Kidney glomerular epithelial cell (primary cell): ENCODE results near the gene GDPGP1.

ENCODE experiments used
- DNase-seq: peaks from one replicate; lab custom pipeline; 2025; lab: John Stamatoyannopoulos, UW

Gene GDPGP1

DNA sequence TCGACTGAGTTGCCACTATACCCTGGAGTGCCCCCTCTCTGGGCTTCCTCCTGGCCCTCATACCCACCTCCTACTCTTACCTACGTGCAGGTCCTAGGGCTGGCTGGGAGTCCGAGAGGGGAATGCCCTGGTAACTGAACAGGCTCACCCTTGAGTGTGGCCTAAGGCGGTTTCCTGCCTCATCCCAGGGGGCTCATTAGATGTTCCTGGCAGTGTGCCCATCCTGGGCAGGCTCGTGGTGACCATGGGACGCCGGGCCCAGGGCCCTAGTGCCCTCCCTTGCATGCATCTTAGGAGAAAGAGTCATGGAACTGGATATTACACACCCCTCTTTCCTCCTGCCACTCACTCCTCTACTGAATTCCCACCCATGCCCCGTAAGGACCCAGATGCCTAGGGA is 30.1 kb upstream of the GDPGP1 start:
- DNase-seq: no peak

DNA sequence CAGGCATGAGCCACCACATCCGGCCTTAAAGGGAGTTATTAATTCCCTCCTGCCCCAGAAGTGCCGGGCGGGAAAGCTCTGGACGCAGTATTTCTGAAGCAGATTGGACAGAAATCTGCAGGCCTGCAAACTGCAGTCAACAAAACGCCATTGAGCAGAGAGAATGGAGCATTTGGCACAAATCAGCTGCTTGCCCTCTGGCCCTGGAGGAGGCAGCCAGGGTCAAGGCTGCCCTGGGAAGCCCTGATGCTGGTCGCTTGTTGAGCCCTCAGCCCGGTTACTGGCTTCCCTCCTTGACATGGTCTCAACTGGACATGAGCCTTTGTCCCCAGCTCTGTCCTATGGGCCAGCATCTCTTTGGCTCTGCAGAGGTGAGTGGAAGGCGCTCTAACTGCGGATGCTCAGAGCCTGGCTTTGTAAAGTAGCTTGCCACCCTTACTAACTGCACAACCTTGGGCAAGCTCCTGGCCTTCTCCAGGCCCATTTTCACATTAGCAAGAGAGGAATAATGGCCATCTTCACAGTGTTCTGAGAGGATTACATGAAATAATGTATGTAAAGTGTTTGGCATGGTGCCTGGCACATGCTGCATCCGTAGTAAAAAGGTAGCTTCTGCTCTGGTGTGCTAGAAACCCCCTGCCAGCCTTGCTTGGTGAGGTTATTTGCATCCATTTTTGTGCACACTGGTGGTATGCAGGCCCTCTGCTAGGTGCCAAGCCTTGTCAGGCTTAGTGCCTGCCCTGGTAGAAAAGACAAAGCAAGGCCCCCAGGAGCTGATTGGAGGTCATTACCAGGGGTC is 28.8 kb upstream of the GDPGP1 start:
- no peak for DNase-seq

DNA sequence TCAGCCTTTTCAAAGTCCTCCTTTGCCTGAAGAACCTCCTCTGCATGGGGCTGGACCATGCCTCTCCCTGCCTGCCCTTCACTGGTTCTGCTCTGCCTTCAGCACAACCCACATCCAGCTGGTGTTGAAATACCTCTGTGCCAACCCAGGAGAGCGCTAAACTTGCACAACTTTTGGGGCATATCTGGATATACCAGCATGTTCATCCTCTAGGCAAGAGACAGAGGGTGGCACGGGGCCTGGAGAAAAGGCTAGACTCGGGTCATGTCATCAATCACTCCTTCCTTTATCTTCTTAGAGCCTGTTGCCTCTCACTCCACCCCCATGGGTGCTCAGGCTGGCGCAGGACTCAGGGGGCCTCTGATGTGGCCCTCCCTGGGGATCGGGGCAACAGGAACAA is 28.1 kb upstream of the GDPGP1 start:
- DNase-seq: no peak

DNA sequence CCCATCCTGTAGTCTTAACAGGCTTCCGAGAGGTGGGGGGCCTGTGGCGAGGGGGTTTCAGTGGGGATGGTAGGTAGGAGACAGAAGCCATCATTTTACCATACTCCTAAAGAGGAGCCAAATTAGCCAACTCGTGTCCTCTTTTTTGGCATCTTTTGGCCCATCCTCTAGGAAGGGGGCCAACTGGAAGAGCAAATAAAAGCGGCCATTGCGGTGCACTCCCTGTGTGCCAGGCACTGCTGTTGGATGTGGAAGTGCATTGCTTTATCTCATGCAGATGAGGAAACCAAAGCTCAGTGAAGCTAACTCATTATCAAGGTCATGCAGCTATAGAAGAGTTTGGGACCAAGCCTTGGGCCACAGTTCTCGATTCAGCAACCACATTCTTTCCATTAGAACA is 26.8 kb upstream of the GDPGP1 start:
- DNase-seq: no peak

DNA sequence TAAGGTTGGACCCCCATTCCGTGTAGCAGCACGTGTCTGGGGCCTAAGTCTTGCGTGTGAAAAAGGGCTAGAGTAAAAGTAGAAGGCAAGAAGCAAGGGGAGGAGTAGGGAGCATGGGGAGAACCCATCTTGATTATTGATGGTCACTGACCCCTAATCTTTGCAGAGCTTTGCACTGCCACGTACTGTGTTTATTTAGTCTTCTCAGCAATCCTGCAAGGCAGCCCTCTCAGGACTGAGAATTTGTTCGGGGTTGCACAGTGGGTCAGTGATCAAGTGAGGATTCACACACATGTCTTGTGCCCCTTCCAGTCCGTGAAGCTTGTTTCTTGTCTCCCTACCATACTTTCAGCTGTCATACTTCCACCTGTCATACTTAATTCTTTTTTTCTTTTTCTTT is 25.7 kb upstream of the GDPGP1 start:
- no peak for DNase-seq

DNA sequence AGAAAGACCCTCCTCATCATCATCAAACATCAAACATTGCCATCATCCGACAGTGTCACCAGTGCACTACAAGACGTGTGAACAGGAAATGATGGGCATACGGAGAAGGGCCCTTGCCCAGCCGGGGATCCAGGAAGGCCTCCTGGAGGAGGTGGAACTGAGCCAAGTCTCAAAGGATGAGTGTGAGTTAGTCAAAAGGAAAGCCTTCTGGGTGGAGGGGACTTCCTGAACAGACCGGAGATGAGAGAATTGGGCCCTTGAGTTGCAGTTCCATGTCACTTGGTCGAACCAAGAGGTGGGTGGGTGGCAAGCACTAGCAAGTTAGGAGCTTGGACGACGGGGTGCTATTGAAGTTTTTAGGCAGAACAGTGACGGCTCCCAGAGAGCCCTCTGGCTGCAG is 24.4 kb upstream of the GDPGP1 start:
- no peak for DNase-seq

DNA sequence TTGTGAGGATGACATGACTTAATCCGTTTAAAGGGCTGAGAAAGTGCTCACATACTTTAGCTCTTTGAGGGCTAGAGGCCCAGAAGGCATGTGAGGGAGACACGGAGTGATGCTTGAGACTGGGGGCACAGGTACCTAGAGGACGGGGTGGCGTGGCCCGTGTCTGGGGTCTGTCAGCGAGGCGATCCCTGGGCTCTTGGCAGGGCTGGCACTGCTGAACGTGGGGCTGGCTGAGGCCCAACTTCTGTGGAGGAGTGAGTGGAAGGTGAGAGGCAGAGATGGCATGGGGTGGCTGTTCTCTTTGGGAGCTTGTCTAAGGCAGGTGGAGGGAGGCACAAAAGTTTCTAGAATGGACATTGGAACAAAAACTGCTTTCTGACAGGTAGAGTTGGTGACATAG is 23.4 kb upstream of the GDPGP1 start:
- no peak for DNase-seq

DNA sequence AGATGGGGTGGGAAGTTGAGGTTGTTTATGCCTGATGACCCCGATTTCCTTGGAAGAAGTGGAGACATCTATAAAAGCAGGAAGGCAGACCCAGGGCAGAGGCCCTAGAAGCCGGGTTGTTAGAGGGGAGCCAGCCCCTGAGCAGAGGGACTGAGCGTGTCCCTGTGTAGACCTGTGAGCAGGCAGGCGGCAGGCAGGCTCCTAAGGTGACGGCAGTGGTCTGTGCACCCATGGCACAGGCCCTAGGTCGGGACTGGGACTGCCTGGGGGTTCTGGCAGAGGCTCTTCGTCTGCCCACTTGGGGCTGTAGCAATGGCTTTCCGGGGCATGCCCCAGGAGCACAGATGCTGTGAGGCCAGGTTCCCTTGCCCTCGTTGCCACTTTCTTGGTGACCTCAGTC is 23.0 kb upstream of the GDPGP1 start:
- no peak for DNase-seq

DNA sequence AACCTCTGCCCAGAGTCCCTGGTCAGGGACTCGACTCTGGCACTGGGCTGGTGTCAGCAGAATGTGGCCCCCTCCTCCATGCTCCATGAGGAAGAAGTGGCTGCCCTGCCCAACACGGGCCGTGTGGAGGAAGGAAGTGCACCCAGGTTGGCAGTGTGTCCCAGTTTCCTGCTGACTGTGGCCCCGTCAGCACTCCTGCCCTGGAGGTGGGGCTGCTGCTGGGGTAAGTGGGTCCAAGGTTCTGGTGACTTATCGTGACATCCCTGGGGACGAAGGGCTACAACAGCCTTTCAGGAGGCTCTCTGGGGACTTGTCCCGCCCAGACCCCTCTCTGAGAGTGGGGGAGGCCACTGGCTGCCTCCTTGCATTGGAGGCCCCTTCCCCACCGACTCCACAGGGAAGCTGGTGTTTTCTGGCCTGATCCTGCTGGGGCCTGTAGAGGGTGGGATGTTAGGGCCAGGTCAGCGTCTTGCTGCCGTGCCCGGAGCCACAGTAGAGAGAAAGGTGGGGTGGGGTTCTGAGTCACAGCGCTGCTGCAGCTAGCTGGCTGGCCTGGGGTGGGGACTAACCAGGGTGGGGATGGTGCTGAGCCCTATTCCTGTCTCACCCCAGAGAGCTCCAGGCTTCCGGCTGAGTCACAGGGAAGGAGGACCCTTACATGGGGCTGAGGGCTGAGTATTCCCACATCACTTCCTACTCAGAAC is 22.4 kb upstream of the GDPGP1 start:
- DNase-seq: no peak

DNA sequence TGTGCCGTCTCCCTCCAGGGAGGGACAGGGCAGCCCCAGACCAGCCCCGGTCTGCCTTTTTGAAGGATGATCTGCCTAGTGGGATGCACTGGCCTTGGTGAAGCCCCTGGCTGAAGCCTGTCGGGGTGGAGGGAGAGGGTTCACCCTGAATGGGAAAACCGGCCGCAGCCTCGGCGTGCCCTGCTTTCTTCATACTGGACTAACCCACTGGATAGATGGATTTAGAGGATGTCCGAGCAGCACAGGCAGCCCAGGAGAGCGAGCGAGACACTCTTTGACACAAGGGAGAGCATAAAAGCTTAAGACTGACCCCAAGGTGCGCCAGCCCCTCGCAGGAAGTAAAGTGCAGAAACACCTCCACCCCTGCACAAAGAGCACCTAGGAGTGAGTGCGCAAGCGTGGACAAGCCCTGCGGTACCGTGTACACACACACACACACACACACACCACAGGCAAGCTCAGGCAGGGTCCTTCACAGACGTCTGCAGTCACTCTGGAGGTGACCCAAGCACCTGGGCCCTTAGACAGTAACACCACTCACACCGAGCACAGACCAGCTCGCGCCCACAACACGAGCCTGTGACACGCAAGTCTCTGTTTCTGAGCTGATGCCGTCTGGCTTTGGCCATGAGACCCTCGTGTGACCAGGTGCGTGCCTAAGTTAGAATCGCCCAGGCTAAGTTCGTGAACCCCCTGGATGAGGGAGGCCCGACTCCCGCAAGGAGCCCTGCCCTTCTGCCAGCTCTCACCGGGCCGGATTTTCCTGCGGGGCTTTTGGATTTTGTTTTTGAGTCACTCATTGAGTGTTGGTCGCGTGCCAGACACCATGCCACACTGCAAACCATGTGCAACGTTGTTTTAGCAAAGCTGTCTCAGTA is 21.5 kb upstream of the GDPGP1 start:
- DNase-seq: no peak

DNA sequence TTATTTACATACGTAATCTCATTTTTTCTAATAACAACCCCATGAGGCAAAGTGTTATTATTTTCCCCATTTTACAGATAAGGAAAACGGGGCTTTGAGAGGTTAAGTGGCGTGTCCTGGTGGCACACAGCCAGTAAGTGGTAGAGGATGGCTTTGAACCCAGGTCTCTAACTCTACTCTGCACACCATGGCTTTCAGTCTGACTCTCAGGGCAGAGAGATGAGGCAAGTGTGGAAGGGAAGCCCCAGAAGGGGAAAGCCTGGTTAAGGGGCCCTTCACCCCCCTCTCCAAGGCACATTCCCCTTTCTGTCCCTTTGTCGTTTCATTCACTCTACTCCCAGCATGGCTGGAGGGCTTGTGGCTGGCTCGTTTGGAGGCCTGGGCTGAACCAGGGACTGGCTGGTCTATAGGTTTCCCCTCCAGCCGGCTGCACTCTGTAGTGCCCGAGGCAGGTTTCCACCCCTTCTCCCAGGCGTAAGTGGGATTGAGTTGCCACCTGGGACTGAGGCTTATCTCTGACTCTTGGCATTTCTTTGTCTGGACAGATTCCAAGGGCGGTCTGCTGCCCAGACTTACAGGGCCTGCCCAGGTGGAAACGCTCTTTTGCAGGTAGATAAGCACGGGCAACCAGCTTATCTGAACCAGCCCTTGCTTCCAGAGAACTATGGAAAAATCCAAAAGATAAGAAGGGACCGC is 20.7 kb upstream of the GDPGP1 start:
- no peak for DNase-seq

DNA sequence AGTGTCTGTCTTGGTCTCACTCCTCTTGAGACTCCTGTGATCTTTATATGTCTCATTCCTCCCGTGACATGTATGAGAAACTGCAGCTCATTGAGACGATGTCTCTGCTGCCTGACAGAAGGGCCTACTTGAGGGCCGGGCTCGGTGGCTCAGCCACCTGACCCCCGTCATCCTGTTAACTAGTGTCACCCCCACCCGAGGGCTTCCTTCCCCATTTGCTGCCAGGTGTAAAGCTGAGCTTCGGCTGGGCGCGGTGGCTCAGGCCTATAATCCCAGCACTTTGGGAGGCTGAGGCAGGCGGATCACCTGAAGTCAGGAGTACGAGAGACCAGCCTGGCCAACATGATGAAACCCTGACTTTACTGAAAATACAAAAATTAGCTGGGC is 20.2 kb upstream of the GDPGP1 start:
- no peak for DNase-seq

DNA sequence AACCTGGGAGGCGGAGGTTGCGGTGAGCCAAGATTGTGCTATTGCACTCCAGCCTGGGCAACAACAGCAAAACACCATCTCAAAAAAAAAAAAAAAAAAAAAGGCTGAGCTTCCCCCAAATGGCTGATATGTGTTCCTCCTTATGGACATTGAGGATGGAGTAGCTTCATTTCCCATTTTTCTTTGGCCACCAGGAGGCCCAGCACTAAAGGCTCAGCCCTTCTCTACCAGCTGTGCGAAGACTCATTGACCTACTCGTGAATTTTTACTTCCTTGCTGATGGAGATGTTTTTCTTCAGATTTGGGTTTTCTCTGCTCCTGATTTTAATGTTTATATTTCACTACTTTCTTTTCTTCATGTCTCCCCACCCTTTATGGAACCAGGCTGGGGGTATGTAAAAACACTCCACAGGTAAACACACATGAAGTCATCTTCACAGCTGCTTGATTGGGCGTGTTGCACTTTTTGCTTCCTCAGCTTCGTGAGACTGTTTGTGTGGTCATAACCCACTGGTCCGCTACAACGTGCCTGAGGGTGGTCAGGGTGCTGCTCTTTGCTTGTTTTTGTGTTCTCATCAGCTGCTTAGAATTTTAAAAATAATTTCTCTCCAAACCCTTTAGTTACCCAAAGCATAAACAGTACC is 19.3 kb upstream of the GDPGP1 start:
- peak; percentile 23 for DNase-seq

DNA sequence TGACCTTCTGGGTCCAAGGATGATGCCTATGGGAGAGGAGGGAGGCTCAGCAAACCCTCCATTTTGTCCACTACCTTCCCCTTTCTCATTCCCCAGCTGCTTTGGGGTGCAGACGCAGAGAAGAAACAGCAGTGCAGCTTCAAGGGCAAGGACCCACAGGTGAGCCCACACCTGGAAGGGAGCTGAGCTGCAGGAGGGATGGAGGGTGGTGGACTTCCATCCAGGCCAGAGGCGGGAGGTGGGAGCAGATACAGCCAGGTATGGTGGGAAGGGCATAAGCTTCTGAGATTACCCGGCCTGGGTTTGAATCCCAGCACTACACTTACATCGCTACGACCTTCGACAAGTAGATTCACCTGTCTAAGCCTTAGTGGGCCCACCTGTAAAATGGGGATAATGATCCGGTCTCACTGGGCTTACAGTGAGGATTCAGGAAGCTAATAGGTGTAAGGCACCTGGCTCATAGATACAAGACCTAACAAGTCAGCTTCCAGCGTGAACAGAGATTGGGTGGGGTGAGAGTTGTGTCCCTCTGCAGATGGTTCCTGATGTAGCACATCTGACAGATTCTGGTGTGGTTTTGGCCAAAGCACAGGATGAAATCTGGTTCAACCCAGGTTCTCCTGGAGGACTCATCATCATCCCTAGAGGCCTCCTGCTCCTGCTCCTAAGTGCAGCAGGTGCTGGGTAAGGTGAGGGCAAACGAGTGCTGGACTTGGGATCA is 16.2 kb upstream of the GDPGP1 start:
- DNase-seq: no peak

DNA sequence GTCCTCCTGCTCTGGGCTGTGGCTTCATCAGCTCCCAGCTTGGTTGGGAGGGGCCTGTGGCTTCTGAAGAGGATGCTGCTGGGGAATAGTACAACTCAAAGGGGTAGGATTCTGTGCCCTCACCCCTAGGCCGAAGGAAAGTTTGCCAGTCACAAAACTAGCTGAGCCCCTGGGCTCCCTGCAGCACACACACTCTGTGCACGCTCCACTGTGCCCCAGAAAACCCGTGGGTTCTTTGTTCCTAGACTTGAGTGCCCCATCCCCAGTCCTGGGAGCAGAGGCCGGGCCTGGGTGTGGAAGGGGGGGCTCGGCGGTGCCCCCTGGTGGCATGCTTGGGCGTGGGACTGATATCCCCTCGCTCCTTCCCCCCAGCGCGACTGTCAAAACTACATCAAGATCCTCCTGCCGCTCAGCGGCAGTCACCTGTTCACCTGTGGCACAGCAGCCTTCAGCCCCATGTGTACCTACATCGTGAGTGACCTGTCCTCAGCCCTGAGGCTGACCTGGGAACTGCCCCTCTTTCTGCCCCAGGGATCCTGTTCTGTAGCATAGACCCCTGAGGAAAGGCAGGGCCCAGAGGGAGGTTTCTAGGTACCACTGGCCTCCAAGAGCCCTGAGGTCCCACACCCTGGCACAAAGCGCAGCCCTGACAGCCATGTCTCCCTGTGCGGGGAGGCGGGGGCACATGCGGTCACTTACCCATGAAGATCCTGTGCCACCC is 14.4 kb upstream of the GDPGP1 start:
- no peak for DNase-seq

DNA sequence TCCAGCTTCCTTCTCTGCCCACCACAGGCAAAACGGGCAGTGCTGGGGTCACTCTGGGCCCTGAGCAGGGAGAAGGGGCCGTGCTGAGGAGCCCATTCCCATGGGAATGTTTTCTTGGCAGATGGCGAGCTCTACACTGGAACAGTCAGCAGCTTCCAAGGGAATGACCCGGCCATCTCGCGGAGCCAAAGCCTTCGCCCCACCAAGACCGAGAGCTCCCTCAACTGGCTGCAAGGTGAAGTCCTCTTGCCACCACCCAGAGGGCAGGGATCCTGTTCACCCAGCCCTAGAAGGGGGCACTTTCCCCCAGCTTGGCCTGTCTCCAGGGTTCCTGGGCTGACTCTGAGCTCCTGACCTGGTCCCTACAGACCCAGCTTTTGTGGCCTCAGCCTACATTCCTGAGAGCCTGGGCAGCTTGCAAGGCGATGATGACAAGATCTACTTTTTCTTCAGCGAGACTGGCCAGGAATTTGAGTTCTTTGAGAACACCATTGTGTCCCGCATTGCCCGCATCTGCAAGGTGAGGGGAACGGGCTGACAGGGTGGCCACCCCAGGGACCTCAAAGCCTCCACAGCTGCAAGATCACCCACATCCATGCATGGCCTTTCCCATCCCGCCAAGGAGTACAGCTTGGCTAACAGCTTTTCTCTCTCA is 12.6 kb upstream of the GDPGP1 start:
- peak; percentile 9 for DNase-seq

DNA sequence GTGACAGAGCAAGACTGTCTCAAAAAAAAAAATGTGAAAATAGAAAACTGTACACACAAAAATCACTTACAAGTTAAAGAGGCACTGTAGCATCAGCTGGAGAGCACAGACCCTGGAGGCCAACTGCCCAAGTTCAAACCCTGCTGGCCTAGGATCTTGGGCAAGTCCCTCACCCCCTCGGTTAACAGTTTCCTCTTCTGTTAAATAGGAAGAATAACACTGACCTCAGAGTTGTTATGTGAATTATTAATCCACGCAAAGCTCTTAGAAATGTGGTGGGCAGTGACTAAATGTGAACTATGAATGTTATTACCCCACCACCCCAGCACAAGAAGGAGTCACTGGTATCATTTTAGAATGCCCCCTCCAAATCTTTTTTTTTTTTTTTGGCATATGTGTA is 11.5 kb upstream of the GDPGP1 start:
- DNase-seq: no peak

DNA sequence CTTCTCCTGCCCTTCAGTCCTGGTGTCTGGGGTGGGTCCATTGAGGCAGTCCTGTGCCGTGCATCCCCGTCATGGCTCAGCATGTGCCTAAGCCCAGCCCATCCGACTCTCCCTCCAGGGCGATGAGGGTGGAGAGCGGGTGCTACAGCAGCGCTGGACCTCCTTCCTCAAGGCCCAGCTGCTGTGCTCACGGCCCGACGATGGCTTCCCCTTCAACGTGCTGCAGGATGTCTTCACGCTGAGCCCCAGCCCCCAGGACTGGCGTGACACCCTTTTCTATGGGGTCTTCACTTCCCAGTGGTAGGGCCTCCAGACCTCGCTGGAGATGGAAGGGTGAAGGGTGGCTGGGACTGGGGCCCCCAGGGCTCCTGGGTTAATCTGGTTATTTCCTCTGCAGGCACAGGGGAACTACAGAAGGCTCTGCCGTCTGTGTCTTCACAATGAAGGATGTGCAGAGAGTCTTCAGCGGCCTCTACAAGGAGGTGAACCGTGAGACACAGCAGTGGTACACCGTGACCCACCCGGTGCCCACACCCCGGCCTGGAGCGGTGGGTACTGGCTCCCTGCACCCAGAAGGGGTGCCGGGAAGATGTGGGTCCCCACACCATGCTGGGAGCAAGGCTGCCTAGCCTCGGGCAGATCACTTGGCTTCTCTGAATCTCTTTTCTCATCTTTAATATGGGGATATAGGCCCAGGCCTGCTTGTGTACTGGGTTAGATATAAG is 10.4 kb upstream of the GDPGP1 start:
- DNase-seq: no peak

DNA sequence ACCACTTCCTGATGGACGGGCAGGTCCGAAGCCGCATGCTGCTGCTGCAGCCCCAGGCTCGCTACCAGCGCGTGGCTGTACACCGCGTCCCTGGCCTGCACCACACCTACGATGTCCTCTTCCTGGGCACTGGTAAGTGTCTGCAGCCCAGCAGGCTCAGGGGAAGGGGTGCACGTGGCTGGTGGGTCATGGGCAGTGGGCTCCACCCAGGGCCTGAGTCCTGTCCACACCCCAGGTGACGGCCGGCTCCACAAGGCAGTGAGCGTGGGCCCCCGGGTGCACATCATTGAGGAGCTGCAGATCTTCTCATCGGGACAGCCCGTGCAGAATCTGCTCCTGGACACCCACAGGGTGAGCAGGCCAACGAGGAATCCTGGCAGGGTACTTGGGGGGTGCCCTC is 9.0 kb upstream of the GDPGP1 start:
- DNase-seq: no peak
